Stimulated activated naive CD8-positive, alpha-beta T cell treated with anti-CD3 and anti-CD28 coated beads, Interleukin-15, amount 100 ng/mL, for 72 hours (primary cell): ENCODE data around the gene DNMT3B.
"Not testable (repeated sequence)": the region's sequence is repeated elsewhere in the genome, so short reads cannot be mapped to it uniquely, and the experiment has no call there.

Experiments
- ATAC-seq: fragments of 150-1000 bp; cut with Tn5 transposase; 2 replicates; pipeline ENCODE4 v1.10.0; 2021; ENCODE audit warnings: mild to moderate bottlenecking, moderate library complexity
- DNase-seq, 2 donors: peaks; one replicate each; pipeline ENCODE4 v3.0.0; 2021 to 2022
- H3K27ac Mint-ChIP-seq, 2 donors: one replicate each; pipeline ENCODE4 v1.8.0; 2022; ENCODE audit warnings: mild to moderate bottlenecking in 2 of 2, mixed read lengths in 2 of 2, moderate library complexity in 2 of 2
- H3K27me3 Mint-ChIP-seq: one replicate; pipeline ENCODE4 v1.8.0; 2022; ENCODE audit warnings: mixed read lengths
- H3K4me1 Mint-ChIP-seq: one replicate; pipeline ENCODE4 v1.8.0; 2022; ENCODE audit warnings: mild to moderate bottlenecking, mixed read lengths
- H3K4me3 Mint-ChIP-seq, 2 donors: one replicate each; pipeline ENCODE4 v1.8.0; 2022; ENCODE audit warnings: mild to moderate bottlenecking in 2 of 2, mixed read lengths in 2 of 2, moderate library complexity in 1 of 2
- H3K9me3 Mint-ChIP-seq, 2 donors: one replicate each; pipeline ENCODE4 v1.8.0; 2022; ENCODE audit warnings: mixed read lengths in 2 of 2

The DNMT3B gene

DNA sequence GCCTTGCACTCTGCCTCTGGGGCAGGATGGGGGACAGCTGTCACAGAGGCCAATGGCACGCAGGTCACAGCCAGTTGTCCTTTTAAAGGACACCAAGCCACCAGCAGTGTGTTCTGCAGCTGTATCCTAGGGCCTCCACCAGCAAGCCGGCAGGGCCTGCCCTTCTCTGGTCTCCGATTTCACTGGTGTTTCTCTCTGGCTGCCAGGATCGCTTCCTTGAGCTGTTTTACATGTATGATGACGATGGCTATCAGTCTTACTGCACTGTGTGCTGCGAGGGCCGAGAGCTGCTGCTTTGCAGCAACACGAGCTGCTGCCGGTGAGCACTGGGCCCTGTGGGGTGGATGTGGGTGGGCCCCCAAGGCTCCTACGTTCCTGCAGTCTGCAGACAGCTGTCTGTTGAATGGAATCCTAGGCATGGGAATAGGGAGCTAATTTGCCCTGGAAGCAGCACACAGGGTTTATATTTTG lies 34.8 kb downstream of the DNMT3B start:
- Mint-ChIP-seq H3K27ac (peak overlapping the region in 1 of 2 donors; percentile 82), H3K4me3 (no peak overlapping the region), H3K4me1 (peaks cover 48% of the 10 kb centered on the region), H3K9me3 (no peaks in the 10 kb centered on the region), H3K27me3 (no peaks in the 10 kb centered on the region)
- no peak for DNase-seq
- no peak for ATAC-seq

GRCh38 chr20:32797571-32797970 lies 35.4 kb downstream of the DNMT3B start:
- ATAC-seq, H3K9me3 Mint-ChIP-seq, H3K27ac Mint-ChIP-seq, H3K27me3 Mint-ChIP-seq, H3K4me3 Mint-ChIP-seq, DNase-seq: not testable (repeated sequence)
- peaks cover 42% of the 10 kb centered on the region for H3K4me1 Mint-ChIP-seq

- no peak for DNase-seq
- no peaks in the 10 kb centered on the region for H3K9me3 Mint-ChIP-seq
- H3K4me3 Mint-ChIP-seq = no peak overlapping the region
- no peaks in the 10 kb centered on the region for H3K27me3 Mint-ChIP-seq
- no peak for ATAC-seq
- no peak overlapping the region for H3K27ac Mint-ChIP-seq
- H3K4me1 Mint-ChIP-seq = peaks cover 35% of the 10 kb centered on the region
Observed at GRCh38 chr20:32798046-32798981, 36.1 kb downstream of the DNMT3B start.

GRCh38 chr20:32803092-32803491 lies 40.9 kb downstream of the DNMT3B start:
- Mint-ChIP-seq H3K4me3 (no peak overlapping the region), H3K9me3 (no peaks in the 10 kb centered on the region), H3K27me3 (no peaks in the 10 kb centered on the region), H3K4me1 (no peaks in the 10 kb centered on the region), H3K27ac (no peak overlapping the region)
- DNase-seq (no peak), ATAC-seq (no peak)

DNA sequence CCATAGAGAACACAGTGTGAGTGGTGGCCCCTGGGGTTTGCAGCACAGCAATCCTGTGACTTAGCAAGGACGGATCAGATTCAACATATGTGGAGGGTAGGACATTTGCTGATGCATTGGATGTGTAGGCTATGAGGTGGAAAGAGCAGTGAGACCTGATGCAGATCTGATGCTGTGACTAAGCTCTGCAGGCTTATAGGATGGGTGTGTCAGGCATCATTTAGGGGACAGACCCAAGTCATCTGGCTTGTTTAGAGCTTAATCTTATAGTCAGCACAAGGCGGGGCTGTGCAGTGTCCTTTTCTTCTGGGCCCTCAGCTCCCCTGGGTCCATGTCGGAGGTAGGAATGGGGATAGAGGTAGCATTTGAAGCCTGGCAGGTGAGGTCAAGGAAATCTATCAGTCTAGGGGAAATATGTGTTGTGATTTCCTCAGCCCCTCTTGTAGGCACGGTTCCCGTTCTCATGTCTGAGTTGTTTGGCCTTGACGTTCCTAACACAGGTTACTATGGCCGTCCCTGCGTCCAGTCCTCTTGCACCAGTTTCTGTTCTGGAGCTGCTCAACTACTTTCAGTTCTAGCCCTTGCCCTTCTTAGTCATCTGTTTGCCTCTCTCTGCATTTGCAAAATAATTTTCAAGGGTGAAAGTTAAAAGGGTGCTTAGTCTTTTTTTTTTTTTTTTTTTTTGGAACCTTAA lies 42.0 kb downstream of the DNMT3B start:
- H3K27ac Mint-ChIP-seq = no peak overlapping the region
- no peak for ATAC-seq
- no peaks in the 10 kb centered on the region for H3K9me3 Mint-ChIP-seq
- H3K27me3 Mint-ChIP-seq = no peaks in the 10 kb centered on the region
- no peaks in the 10 kb centered on the region for H3K4me1 Mint-ChIP-seq
- no peak overlapping the region for H3K4me3 Mint-ChIP-seq
- DNase-seq = no peak

DNA sequence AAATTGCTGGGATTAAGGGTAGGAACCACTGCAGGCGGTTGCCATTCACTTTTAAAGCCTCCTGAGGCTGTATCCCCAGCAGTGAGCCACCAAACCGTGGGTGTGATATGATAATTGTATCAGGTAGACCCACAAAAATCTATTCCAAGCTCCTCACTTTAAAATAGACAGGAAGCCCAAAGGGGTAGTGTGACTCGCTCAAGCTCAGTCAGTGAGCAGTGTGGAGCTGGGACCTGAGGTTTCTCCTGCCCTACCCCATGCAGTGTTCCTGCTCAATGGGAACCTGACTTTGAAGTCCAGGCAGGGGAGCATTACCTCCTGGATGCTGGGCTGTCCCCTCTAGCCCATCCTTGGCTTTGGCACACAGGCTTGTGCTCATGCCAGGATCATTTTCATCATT lies 42.6 kb downstream of the DNMT3B start:
- Mint-ChIP-seq H3K9me3 (no peaks in the 10 kb centered on the region), H3K4me1 (no peaks in the 10 kb centered on the region), H3K27ac (no peak overlapping the region), H3K4me3 (no peak overlapping the region), H3K27me3 (no peaks in the 10 kb centered on the region)
- DNase-seq (no peak), ATAC-seq (no peak)

GRCh38 chr20:32805721-32806120 lies 43.5 kb downstream of the DNMT3B start:
- no peak for DNase-seq

DNA sequence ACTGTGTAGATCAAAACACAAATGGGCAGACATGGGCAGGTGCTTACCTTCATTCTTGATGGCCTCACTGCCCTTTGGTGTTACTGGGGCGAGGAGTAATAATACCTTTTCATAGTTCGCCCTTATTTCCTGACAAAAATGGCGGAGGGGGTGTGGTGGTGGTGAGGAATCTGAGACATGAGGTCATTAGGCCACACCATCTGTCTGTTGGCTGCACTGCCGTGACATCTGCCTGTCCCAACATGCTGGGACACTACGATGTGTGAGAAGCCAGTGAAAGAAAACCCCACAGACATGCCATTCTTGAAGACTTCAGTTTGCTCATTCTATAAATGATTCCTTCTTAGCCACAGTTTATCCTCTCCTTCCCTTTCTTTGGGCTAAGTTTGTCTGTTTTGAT lies 44.2 kb downstream of the DNMT3B start:
- no peaks in the 10 kb centered on the region for H3K27me3 Mint-ChIP-seq
- ATAC-seq (no peak), DNase-seq (no peak)
- no peaks in the 10 kb centered on the region for H3K4me1 Mint-ChIP-seq
- H3K4me3 Mint-ChIP-seq = no peak overlapping the region
- H3K27ac Mint-ChIP-seq = no peak overlapping the region
- no peaks in the 10 kb centered on the region for H3K9me3 Mint-ChIP-seq

More at GRCh38 chr20:32805721-32806120, 43.5 kb downstream of the DNMT3B start:
- Mint-ChIP-seq H3K9me3 (no peaks in the 10 kb centered on the region), H3K27ac (no peak overlapping the region), H3K4me1 (no peaks in the 10 kb centered on the region), H3K4me3 (no peak overlapping the region), H3K27me3 (no peaks in the 10 kb centered on the region)
- no peak for ATAC-seq

GRCh38 chr20:32807706-32808105 lies 45.5 kb downstream of the DNMT3B start:
- Mint-ChIP-seq H3K27ac (no peak overlapping the region), H3K9me3 (no peaks in the 10 kb centered on the region), H3K27me3 (no peaks in the 10 kb centered on the region), H3K4me1 (no peaks in the 10 kb centered on the region), H3K4me3 (no peak overlapping the region)
- ATAC-seq (no peak), DNase-seq (no peak)

- no peak overlapping the region for H3K4me3 Mint-ChIP-seq
- no peaks in the 10 kb centered on the region for H3K27me3 Mint-ChIP-seq
- no peaks in the 10 kb centered on the region for H3K9me3 Mint-ChIP-seq
- H3K27ac Mint-ChIP-seq = no peak overlapping the region
- ATAC-seq = no peak
- DNase-seq = no peak
- no peaks in the 10 kb centered on the region for H3K4me1 Mint-ChIP-seq
Observed at GRCh38 chr20:32808438-32808837, 46.3 kb downstream of the DNMT3B start.

DNA sequence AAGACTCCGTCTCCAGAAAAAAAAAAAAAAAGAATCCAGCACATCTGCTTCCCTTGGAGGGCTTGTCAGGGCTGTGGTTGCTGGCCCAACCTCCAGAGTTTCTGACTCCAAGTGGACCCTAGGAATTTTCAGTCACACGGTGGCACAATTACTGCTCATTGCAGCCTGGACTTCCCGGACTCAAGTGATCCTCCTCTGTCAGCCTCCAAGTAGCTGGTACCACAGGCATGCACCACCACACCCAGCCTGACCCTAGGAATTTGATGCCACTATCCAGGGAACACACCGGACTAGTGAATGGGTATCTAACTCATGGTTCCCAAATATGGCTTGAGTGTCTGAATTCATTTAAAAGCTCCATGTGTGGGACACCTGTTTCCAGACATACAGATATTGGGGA lies 47.7 kb downstream of the DNMT3B start:
- Mint-ChIP-seq H3K27me3 (no peaks in the 10 kb centered on the region), H3K4me3 (no peak overlapping the region), H3K27ac (no peak overlapping the region), H3K4me1 (no peaks in the 10 kb centered on the region), H3K9me3 (no peaks in the 10 kb centered on the region)
- ATAC-seq (no peak), DNase-seq (no peak)

DNA sequence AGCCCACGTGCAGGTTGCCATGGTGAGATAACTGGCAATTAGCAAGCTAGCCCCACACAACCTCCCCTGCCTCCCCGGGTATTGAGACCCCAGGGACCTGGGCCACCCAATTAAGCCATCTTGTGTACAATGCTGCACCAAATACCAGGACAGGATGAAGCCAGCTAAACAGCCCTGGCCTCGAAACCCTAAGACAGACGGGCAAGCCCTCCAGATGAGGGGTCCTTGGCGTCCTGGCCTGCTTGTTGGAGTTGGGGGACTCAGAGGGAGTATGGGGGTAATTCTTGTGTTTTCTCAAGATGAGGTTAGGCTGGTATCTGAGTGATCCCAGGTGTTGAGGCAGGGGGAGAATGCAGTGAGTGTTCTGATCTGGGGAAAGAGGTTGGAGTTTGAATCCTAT lies 48.8 kb downstream of the DNMT3B start:
- Mint-ChIP-seq H3K9me3 (no peaks in the 10 kb centered on the region), H3K4me3 (no peak overlapping the region), H3K4me1 (no peaks in the 10 kb centered on the region), H3K27ac (no peak overlapping the region), H3K27me3 (no peaks in the 10 kb centered on the region)
- DNase-seq = no peak
- no peak for ATAC-seq

GRCh38 chr20:32811886-32812285 lies 49.7 kb downstream of the DNMT3B start:
- Mint-ChIP-seq H3K9me3 (no peaks in the 10 kb centered on the region), H3K4me3 (no peak overlapping the region), H3K4me1 (no peaks in the 10 kb centered on the region), H3K27me3 (no peaks in the 10 kb centered on the region), H3K27ac (no peak overlapping the region)
- ATAC-seq (no peak), DNase-seq (no peak)

GRCh38 chr20:32819992-32820697 lies 58.0 kb downstream of the DNMT3B start:
- DNase-seq (peak; percentile 82 to 87), ATAC-seq (peak; percentile 89)
- peak overlapping the region; percentile 91 to 93 for H3K4me3 Mint-ChIP-seq
- H3K27me3 Mint-ChIP-seq = no peaks in the 10 kb centered on the region
- peaks cover 48% of the 10 kb centered on the region for H3K4me1 Mint-ChIP-seq
- no peaks in the 10 kb centered on the region for H3K9me3 Mint-ChIP-seq
- peak overlapping the region; percentile 96 to 99 for H3K27ac Mint-ChIP-seq

- peaks cover 48% of the 10 kb centered on the region for H3K4me1 Mint-ChIP-seq
- ATAC-seq (no peak), DNase-seq (no peak)
- H3K27me3 Mint-ChIP-seq = no peaks in the 10 kb centered on the region
- H3K9me3 Mint-ChIP-seq = no peaks in the 10 kb centered on the region
- peak overlapping the region; percentile 96 to 99 for H3K27ac Mint-ChIP-seq
- peak overlapping the region; percentile 91 to 93 for H3K4me3 Mint-ChIP-seq
Observed at GRCh38 chr20:32820698-32821377, 58.7 kb downstream of the DNMT3B start.
